HG03432 (cell line): Measurements from ENCODE around the gene OR9I1.

Experiments used
- ATAC-seq: cut with Tn5 transposase; IDR thresholded peaks from one replicate; pipeline ENCODE4 v1.9.1; 2021; ENCODE audit warnings: mild to moderate bottlenecking, moderate library complexity; ENCODE audit not compliant: unreplicated experiment

OR9I1 gene

GRCh38 chr11:58125469-58125868 lies at the start of gene OR9I1:
Gene OR9I1, minus strand, starts transcription at chr11:58125530. Its CDS starts 6,086 bp downstream, at chr11:58119444.
- no peak for ATAC-seq

GRCh38 chr11:58165504-58166106 lies 40.3 kb upstream of the OR9I1 start:
- no peak for ATAC-seq

GRCh38 chr11:58164990-58165389 lies 39.7 kb upstream of the OR9I1 start:
- ATAC-seq = no peak

DNA sequence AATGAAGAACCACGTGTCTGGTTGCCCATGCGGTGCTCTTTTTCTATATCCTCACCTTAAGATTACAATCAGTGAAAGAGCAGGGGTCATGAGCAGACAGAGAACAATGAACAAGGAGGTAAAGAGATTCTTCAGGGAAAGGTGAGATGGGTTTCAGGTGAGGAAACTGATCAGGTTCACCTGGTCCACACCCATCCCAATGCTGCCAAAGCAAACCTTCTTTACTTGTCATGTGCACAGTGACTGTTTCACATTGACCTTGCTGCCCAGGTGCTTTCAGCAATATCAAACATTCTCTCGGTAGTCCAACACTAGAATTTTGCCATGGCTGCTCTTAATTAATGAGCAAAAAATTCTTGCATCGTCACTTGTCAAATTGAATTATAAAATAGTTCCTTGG lies 39.1 kb upstream of the OR9I1 start:
- ATAC-seq = no peak

DNA sequence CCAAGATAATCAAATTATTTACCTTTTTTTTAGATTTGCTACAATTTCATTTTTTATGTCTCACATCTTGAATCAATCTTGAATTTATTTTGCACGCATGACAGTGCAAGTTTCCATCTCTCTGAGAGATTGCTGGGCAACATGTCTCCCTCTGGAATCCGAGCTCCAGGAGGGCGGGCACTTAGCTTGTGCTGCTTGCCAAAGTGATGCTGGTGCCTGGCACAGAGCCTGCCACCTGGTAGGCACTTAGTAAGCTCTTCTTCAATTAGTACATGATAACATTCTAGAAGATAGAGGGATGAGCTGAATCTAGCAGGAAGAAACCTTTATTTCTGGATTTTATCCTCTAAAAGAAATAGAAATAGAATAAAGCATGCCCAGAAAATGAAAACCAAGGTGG lies 27.5 kb upstream of the OR9I1 start:
- ATAC-seq = no peak

DNA sequence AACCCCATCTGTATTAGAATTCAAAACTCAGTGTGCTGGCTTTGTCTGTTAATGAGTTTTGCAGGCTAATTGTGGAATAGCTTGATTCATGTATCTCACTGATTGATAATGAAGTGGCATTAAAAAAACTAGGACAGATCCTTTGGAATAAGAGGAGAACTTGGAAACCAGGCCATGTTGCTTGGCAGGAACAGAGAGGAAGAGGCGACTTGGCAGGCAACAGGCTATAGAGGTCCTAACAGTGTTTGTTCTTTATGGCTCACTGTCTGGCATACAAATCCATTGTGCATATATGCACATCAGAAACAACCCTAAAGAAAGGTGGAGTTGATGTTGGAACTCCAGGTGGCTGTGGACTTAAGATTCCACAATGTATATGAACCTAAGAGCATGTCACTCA lies 17.4 kb upstream of the OR9I1 start:
- ATAC-seq = no peak

DNA sequence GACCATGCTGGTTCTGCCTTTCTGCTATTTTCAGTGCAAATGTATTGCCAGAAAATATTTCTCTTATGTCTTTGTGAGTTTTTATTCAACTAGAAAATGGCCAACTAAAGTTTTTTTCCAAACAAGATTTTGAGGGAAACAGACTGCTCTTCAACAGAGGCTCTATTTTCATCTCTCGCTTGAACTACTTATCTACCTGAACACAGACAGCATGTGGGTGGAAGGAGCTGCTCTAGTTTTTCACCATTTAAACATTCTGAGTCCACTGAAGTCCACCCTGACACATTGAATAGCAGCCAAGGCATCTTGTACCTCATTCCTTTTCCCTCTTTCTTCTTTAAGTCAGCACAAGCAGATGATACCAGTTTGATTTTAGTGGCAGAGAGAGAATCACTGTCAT lies 9.8 kb upstream of the OR9I1 start:
- ATAC-seq = no peak

GRCh38 chr11:58134151-58134550 lies 8.8 kb upstream of the OR9I1 start:
- no peak for ATAC-seq

- no peak for ATAC-seq
Observed at GRCh38 chr11:58133309-58134076, 8.2 kb upstream of the OR9I1 start.

GRCh38 chr11:58127350-58127749 lies 2.0 kb upstream of the OR9I1 start:
- no peak for ATAC-seq

DNA sequence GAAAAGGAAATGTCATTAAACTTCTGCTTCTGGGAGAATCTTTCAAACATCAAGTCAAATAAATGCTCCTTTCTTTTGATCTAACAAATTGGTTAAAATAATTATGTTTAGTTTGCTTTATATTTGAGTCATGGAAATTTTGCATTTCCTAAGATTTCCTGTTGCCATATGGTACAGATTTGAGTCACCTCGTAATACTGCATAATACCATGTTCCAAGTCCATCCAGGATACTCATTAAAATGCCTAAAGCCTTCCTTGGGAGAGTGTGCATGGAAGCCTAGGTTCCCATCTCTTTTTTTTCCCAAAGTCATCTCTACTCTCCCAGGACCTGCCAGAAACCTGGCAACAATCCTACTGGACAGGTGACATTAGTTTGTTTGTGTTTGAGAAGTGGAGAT lies 4.2 kb downstream of the OR9I1 start:
- no peak for ATAC-seq

- no peak for ATAC-seq
Observed at GRCh38 chr11:58097437-58097836, 27.9 kb downstream of the OR9I1 start.

DNA sequence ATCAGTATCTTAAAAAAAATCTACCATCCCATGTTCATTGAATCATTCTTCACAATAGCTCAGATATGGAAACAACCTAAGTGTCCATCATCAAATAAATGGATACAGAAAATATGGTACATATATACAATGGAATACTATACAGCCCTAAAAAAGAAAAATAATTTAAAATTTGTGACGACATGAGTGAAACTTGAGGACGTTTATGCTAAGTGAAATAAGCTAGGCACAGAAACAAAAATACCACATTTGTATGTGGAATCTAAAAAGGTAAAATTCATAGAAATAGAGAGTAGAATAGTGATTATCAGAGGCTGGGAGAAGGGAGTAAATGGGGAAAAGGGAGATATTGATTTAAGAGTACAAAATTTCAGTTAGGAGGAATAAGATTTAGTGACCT lies 38.8 kb downstream of the OR9I1 start:
- ATAC-seq = no peak

DNA sequence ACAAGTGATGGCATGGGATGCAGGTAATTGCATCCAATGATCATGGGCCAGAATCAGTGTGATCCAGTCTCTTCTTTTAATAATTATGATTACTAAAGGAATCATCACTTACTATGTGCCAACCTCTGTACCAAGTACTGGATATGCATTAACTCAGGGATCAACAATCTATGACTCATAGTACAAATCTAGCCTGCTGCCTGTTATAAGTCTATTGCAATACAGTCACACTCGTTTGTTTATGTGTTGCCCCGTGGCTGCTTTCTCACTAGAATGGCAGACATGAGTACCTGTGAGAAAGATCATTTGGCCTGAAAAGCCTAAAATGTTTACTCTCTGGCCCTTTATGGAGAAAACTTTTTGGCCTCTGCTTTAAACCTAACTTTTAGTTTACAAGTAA lies 49.5 kb downstream of the OR9I1 start:
- ATAC-seq = no peak

GRCh38 chr11:58070585-58070984 lies 54.7 kb downstream of the OR9I1 start:
- no peak for ATAC-seq

DNA sequence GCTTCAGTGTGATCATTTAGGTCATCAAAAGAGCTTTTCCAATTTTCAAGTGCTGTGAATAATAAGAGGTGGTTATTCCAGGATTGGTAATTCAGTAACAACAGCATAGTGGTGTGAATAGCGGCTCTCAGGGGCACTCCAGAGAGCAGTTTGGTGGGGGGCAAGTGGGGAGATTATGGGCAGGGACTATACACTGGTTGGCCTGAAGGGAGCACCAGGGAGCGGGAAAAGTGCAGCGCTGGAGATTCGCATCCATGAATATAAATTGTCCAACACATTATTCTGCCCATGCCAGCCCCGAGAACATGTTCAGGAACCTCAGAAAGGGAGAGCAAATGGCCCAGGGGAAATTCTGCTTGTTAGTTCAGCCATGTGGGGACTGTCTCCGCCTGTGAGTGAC lies 56.7 kb downstream of the OR9I1 start:
- ATAC-seq = no peak

GRCh38 chr11:58067685-58068084 lies 57.6 kb downstream of the OR9I1 start:
- ATAC-seq = no peak
